ENCODE results near the gene DOCK3. TPM values are rescaled to one million over a fixed set of nuclear protein-coding genes. Genes with fewer than 3 reads are reported as not detected.
"Not testable (repeated sequence)": the region's sequence is repeated elsewhere in the genome, so short reads cannot be mapped to it uniquely, and the experiment has no call there.

Gene DOCK3
- total RNA-seq, 4 donors from 2014 or later, result 4.0 to 6.3 (median 5.8) TPM

GRCh38 chr3:51198477-51198876 lies 523.8 kb downstream of the DOCK3 start:
- Histone ChIP-seq H3K27me3 (no peaks in the 10 kb centered on the region), H3K27ac (no peak overlapping the region), H3K36me3 (no peaks in the 10 kb centered on the region), H3K9me3 (peaks cover 0 to 29% (median 0%) of the 10 kb centered on the region in 4 donors), H3K4me1 (no peaks in the 10 kb centered on the region), H3K4me3 (no peak overlapping the region)
- TF ChIP-seq POLR2A (IDR thresholded peaks at IDR 0.05), result no peak
- TF ChIP-seq EP300 (IDR thresholded peaks at IDR 0.05), result no peak
- no peak for TF ChIP-seq CTCF (IDR thresholded peaks at IDR 0.05)
- WGBS, 2 donors, result 87 to 90% methylated on average over 3 of the region's 3 CpGs
- DNase-seq (ENCODE audit: low spot score in 2 of 2), result no peak

GRCh38 chr3:51199296-51199695 lies 524.6 kb downstream of the DOCK3 start:
- DNase-seq (ENCODE audit: low spot score in 2 of 2); H3K4me1 ChIP-seq; H3K27me3 ChIP-seq; H3K36me3 ChIP-seq; H3K27ac ChIP-seq; H3K4me3 ChIP-seq: not testable (repeated sequence)
- WGBS, 2 donors, result 90 to 92% methylated on average over 12 to 13 of the region's 13 CpGs
- peaks cover 0 to 29% (median 0%) of the 10 kb centered on the region in 4 donors for H3K9me3 ChIP-seq

GRCh38 chr3:51216291-51216690 lies 541.6 kb downstream of the DOCK3 start:
- DNase-seq (ENCODE audit: low spot score in 2 of 2), result no peak
- TF ChIP-seq EP300 (IDR thresholded peaks at IDR 0.05), result no peak
- no peak for TF ChIP-seq POLR2A (IDR thresholded peaks at IDR 0.05)
- no peak for TF ChIP-seq CTCF (IDR thresholded peaks at IDR 0.05)
- WGBS, 2 donors, result 65 to 85% methylated on average over 2 of the region's 2 CpGs
- Histone ChIP-seq H3K9me3 (no peaks in the 10 kb centered on the region), H3K27ac (no peak overlapping the region), H3K36me3 (no peaks in the 10 kb centered on the region), H3K4me1 (no peaks in the 10 kb centered on the region), H3K4me3 (no peak overlapping the region), H3K27me3 (no peaks in the 10 kb centered on the region)

GRCh38 chr3:51221959-51222358 lies 547.2 kb downstream of the DOCK3 start:
- H3K4me3 ChIP-seq, result no peak overlapping the region
- no peaks in the 10 kb centered on the region for H3K27me3 ChIP-seq
- H3K4me1 ChIP-seq, result no peaks in the 10 kb centered on the region
- 78 to 94% methylated on average over 2 of the region's 2 CpGs for WGBS, 2 donors
- H3K27ac ChIP-seq, result no peak overlapping the region
- no peaks in the 10 kb centered on the region for H3K36me3 ChIP-seq
- H3K9me3 ChIP-seq, result no peaks in the 10 kb centered on the region
- DNase-seq (ENCODE audit: low spot score in 2 of 2), result no peak
- TF ChIP-seq EP300 (IDR thresholded peaks at IDR 0.05) (no peak), POLR2A (IDR thresholded peaks at IDR 0.05) (no peak), CTCF (IDR thresholded peaks at IDR 0.05) (no peak)

GRCh38 chr3:51224283-51224682 lies 549.6 kb downstream of the DOCK3 start:
- no peak overlapping the region for H3K4me3 ChIP-seq
- H3K27me3 ChIP-seq, result no peaks in the 10 kb centered on the region
- no peaks in the 10 kb centered on the region for H3K9me3 ChIP-seq
- no peaks in the 10 kb centered on the region for H3K4me1 ChIP-seq
- no peaks in the 10 kb centered on the region for H3K36me3 ChIP-seq
- no peak for DNase-seq (ENCODE audit: low spot score in 2 of 2)
- H3K27ac ChIP-seq, result no peak overlapping the region
- no peak for TF ChIP-seq CTCF (IDR thresholded peaks at IDR 0.05)
- no peak for TF ChIP-seq POLR2A (IDR thresholded peaks at IDR 0.05)
- no peak for TF ChIP-seq EP300 (IDR thresholded peaks at IDR 0.05)
- 78 to 87% methylated on average over 1 of the region's 1 CpG for WGBS, 2 donors

GRCh38 chr3:51224843-51225242 lies 550.1 kb downstream of the DOCK3 start:
- no peak for DNase-seq (ENCODE audit: low spot score in 2 of 2)
- Histone ChIP-seq H3K9me3 (no peaks in the 10 kb centered on the region), H3K4me3 (no peak overlapping the region), H3K4me1 (no peaks in the 10 kb centered on the region), H3K27me3 (no peaks in the 10 kb centered on the region), H3K36me3 (no peaks in the 10 kb centered on the region), H3K27ac (no peak overlapping the region)
- TF ChIP-seq POLR2A (IDR thresholded peaks at IDR 0.05), result no peak
- WGBS, 2 donors, result 74 to 81% methylated on average over 1 of the region's 1 CpG
